ENCODE data around the gene TTYH3. TPM values are rescaled to one million over a fixed set of nuclear protein-coding genes. Genes with fewer than 3 reads are reported as not detected.
"Not testable (repeated sequence)": the region's sequence is repeated elsewhere in the genome, so short reads cannot be mapped to it uniquely, and the experiment has no call there.

Gene TTYH3
- polyA plus RNA-seq, 1 donor = 84.3 TPM

- no peak for DNase-seq
Observed at GRCh38 chr7:2687338-2687869, 55.6 kb downstream of the TTYH3 start.

- DNase-seq = no peak
Observed at GRCh38 chr7:2687881-2688318, 56.1 kb downstream of the TTYH3 start, which contains the start of gene AMZ1. TSS of gene AMZ1 (plus strand) at chr7:2688202. CDS start at chr7:2700452, 12,250 bp downstream.

GRCh38 chr7:2688409-2689342, 56.9 kb downstream of the TTYH3 start:
- DNase-seq = no peak

- DNase-seq = no peak
Observed at GRCh38 chr7:2689343-2689847, 57.6 kb downstream of the TTYH3 start.

- no peak for DNase-seq
Observed at GRCh38 chr7:2689951-2690705, 58.3 kb downstream of the TTYH3 start.

GRCh38 chr7:2691011-2691707, 59.4 kb downstream of the TTYH3 start:
- DNase-seq = no peak

- DNase-seq = not testable (repeated sequence)
Observed at GRCh38 chr7:2691932-2692439, 60.2 kb downstream of the TTYH3 start.

GRCh38 chr7:2692543-2692942, 60.8 kb downstream of the TTYH3 start:
- DNase-seq = no peak

GRCh38 chr7:2693420-2694121, 61.8 kb downstream of the TTYH3 start:
- DNase-seq = not testable (repeated sequence)

- not testable (repeated sequence) for DNase-seq
Observed at GRCh38 chr7:2694122-2694436, 62.3 kb downstream of the TTYH3 start.

GRCh38 chr7:2698581-2699288, 66.9 kb downstream of the TTYH3 start:
- no peak for DNase-seq

GRCh38 chr7:2699289-2699620, 67.5 kb downstream of the TTYH3 start:
- no peak for DNase-seq

GRCh38 chr7:2700141-2700850, 68.5 kb downstream of the TTYH3 start:
- no peak for DNase-seq

- no peak for DNase-seq
Observed at GRCh38 chr7:2701424-2701823, 69.6 kb downstream of the TTYH3 start.

GRCh38 chr7:2701832-2702593, 70.2 kb downstream of the TTYH3 start:
- DNase-seq = no peak

- DNase-seq = no peak
Observed at GRCh38 chr7:2702594-2702957, 70.8 kb downstream of the TTYH3 start.

- no peak for DNase-seq
Observed at GRCh38 chr7:2705371-2706096, 73.7 kb downstream of the TTYH3 start.

- no peak for DNase-seq
Observed at GRCh38 chr7:2706685-2707126, 74.9 kb downstream of the TTYH3 start.
